H9 (cell line): ENCODE results near the gene RBFOX1. TPM values are rescaled to one million over a fixed set of nuclear protein-coding genes. Genes with fewer than 3 reads are reported as not detected.

Source experiments
- DNase-seq: peaks from one replicate; pipeline ENCODE4 v3.0.0-alpha.2; 2017
- H2AFZ ChIP-seq: one replicate; pipeline ENCODE4 v1.6.1; 2013; ENCODE audit warnings: mild to moderate bottlenecking, low read length, control low read depth, moderate library complexity
- H2AK5ac ChIP-seq: 2 replicates; pipeline ENCODE4 v1.6.1; 2013; ENCODE audit warnings: low read length, control low read depth, mixed read lengths; ENCODE audit not compliant: insufficient read length
- H2BK120ac ChIP-seq: one replicate; pipeline ENCODE4 v1.6.1; 2013; ENCODE audit warnings: low read depth, mild to moderate bottlenecking, low read length, control low read depth, inconsistent platforms; ENCODE audit not compliant: poor library complexity, severe bottlenecking
- H2BK12ac ChIP-seq: 2 replicates; pipeline ENCODE4 v1.6.1; 2013; ENCODE audit warnings: low read length, control low read depth, mixed read lengths, low read depth; ENCODE audit not compliant: insufficient read length
- H2BK15ac ChIP-seq: 2 replicates; pipeline ENCODE4 v1.6.1; 2013; ENCODE audit warnings: low read depth, low read length, control low read depth
- H2BK20ac ChIP-seq: one replicate; pipeline ENCODE4 v1.6.1; 2013; ENCODE audit warnings: low read depth, mild to moderate bottlenecking, low read length, control low read depth, inconsistent platforms; ENCODE audit not compliant: poor library complexity, severe bottlenecking
- H2BK5ac ChIP-seq: 2 replicates; pipeline ENCODE4 v1.6.1; 2013; ENCODE audit warnings: low read length, control low read depth, mixed read lengths; ENCODE audit not compliant: insufficient read length
- H3K14ac ChIP-seq: 2 replicates; pipeline ENCODE4 v1.6.1; 2013; ENCODE audit warnings: low read length, control low read depth; ENCODE audit not compliant: insufficient read depth
- H3K18ac ChIP-seq: 2 replicates; pipeline ENCODE4 v1.6.1; 2013; ENCODE audit warnings: low read depth, mild to moderate bottlenecking, mixed read lengths, low read length, control low read depth; ENCODE audit not compliant: insufficient read length
- H3K23ac ChIP-seq: 2 replicates; pipeline ENCODE4 v1.6.1; 2013; ENCODE audit warnings: low read length, control low read depth, mixed read lengths, low read depth; ENCODE audit not compliant: insufficient read length
- H3K23me2 ChIP-seq: 2 replicates; pipeline ENCODE4 v1.6.1; 2013; ENCODE audit warnings: low read depth, mild to moderate bottlenecking, mixed read lengths, low read length, control low read depth; ENCODE audit not compliant: insufficient read length, poor library complexity, severe bottlenecking
- H3K27ac ChIP-seq: 2 replicates; pipeline ENCODE4 v1.5.1; 2013; ENCODE audit warnings: low read length, control low read depth, mixed read lengths, low read depth; ENCODE audit not compliant: insufficient read length
- H3K27me3 ChIP-seq: 2 replicates; pipeline ENCODE4 v1.6.1; 2013; ENCODE audit warnings: low read length, control low read depth, inconsistent platforms; ENCODE audit not compliant: insufficient read depth
- H3K4ac ChIP-seq: 2 replicates; pipeline ENCODE4 v1.6.1; 2013; ENCODE audit warnings: low read depth, mild to moderate bottlenecking, control low read depth, inconsistent platforms, low read length, moderate library complexity
- H3K4me1 ChIP-seq: 2 replicates; pipeline ENCODE4 v1.6.1; 2013; ENCODE audit warnings: low read length, control low read depth, inconsistent platforms; ENCODE audit not compliant: insufficient read depth
- H3K4me2 ChIP-seq: 2 replicates; pipeline ENCODE4 v1.6.1; 2013; ENCODE audit warnings: low read length, control low read depth, mixed read lengths; ENCODE audit not compliant: insufficient read length, insufficient read depth
- H3K56ac ChIP-seq: 2 replicates; pipeline ENCODE4 v1.6.1; 2013; ENCODE audit warnings: low read depth, mild to moderate bottlenecking, mixed read lengths, low read length, control low read depth; ENCODE audit not compliant: insufficient read length
- H3K79me1 ChIP-seq: 2 replicates; pipeline ENCODE4 v1.6.1; 2013; ENCODE audit warnings: low read depth, mild to moderate bottlenecking, moderate library complexity, low read length, control low read depth, inconsistent platforms; ENCODE audit not compliant: insufficient read depth, poor library complexity, severe bottlenecking
- H3K79me2 ChIP-seq: 2 replicates; pipeline ENCODE4 v1.6.1; 2013; ENCODE audit warnings: low read length, control low read depth, inconsistent platforms; ENCODE audit not compliant: insufficient read depth
- H3K9ac ChIP-seq: 2 replicates; pipeline ENCODE4 v1.6.1; 2013; ENCODE audit warnings: low read length, control low read depth, mixed read lengths; ENCODE audit not compliant: insufficient read length; ENCODE audit errors: extremely low read depth
- H3K9me3 ChIP-seq: one replicate; pipeline ENCODE4 v1.6.1; 2013; ENCODE audit warnings: low read depth, low read length, inconsistent platforms; ENCODE audit not compliant: control insufficient read depth
- H3T11ph ChIP-seq: one replicate; pipeline ENCODE4 v1.6.1; 2013; ENCODE audit warnings: mild to moderate bottlenecking, low read length, control low read depth, inconsistent platforms
- H4K20me1 ChIP-seq: one replicate; pipeline ENCODE4 v1.6.1; 2013; ENCODE audit not compliant: control insufficient read depth, insufficient read length, insufficient read depth
- H4K5ac ChIP-seq: 2 replicates; pipeline ENCODE4 v1.6.1; 2013; ENCODE audit warnings: low read depth, mild to moderate bottlenecking, mixed read lengths, low read length, control low read depth; ENCODE audit not compliant: insufficient read length
- H4K8ac ChIP-seq: replicated peaks from 2 replicates; pipeline ENCODE4 v1.6.1; 2013; ENCODE audit warnings: low read length, control low read depth, mixed read lengths, low read depth; ENCODE audit not compliant: insufficient read length
- H4K91ac ChIP-seq: 2 replicates; pipeline ENCODE4 v1.6.1; 2013; ENCODE audit warnings: low read depth, mild to moderate bottlenecking, moderate library complexity, mixed read lengths, low read length, control low read depth; ENCODE audit not compliant: insufficient read length
- H3K27ac Mint-ChIP-seq, 3 experiments: 2 replicates in 2 of 3; 3 replicates in 1 of 3; pipeline ENCODE4 v1.8.0; 2020 to 2021; ENCODE audit warnings: mixed read lengths in 3 of 3, mild to moderate bottlenecking in 1 of 3, moderate library complexity in 1 of 3
- H3K27me3 Mint-ChIP-seq: 2 replicates; pipeline ENCODE4 v1.8.0; 2021; ENCODE audit warnings: low read depth, mild to moderate bottlenecking, moderate library complexity, mixed read lengths
- H3K36me3 Mint-ChIP-seq, 3 experiments: 2 replicates in 2 of 3; 3 replicates in 1 of 3; pipeline ENCODE4 v1.8.0; 2020 to 2021; ENCODE audit warnings: low read depth in 3 of 3, mixed read lengths in 3 of 3; ENCODE audit not compliant: insufficient read depth in 1 of 3
- H3K4me1 Mint-ChIP-seq, 2 experiments: 2 replicates each; pipeline ENCODE4 v1.8.0; 2020; ENCODE audit warnings: mixed read lengths in 2 of 2
- H3K4me3 Mint-ChIP-seq, 2 experiments: 2 replicates in 1 of 2; 3 replicates in 1 of 2; pipeline ENCODE4 v1.8.0; 2020 to 2021; ENCODE audit warnings: mild to moderate bottlenecking in 2 of 2, mixed read lengths in 2 of 2, moderate library complexity in 1 of 2
- H3K9me3 Mint-ChIP-seq, 2 experiments: 2 replicates in 1 of 2; 3 replicates in 1 of 2; pipeline ENCODE4 v1.8.0; 2020; ENCODE audit warnings: mild to moderate bottlenecking in 2 of 2, mixed read lengths in 2 of 2, moderate library complexity in 1 of 2
- WGBS: extraction: QIAGEN DNeasy Blood & Tissue Kit; methylation state at CpG from one replicate; pipeline ENCODE4 v1.1.7; 2013; ENCODE audit warnings: missing lambda C conversion rate, low lambda C conversion rate, mixed read lengths; ENCODE audit not compliant: insufficient read length; ENCODE audit errors: extremely low coverage; 5-methylcytosine and 5-hydroxymethylcytosine counted together
- total RNA-seq: library from RNA; stranded (reverse); gene quantifications from 2 replicates; pipeline ENCODE4 v1.2.1, GENCODE V29; 2021
- TF ChIP-seq, protein P1 (sequence below): fragments of 200-600 bp; sonication (generic); conservative IDR thresholded peaks from 3 replicates; pipeline ENCODE4 v1.8.0; 2021; ENCODE audit warnings: antibody characterized with exemption, mild to moderate bottlenecking

RBFOX1 gene
- total RNA-seq, 1 experiment from 2014 or later = 2.0 TPM

DNA sequence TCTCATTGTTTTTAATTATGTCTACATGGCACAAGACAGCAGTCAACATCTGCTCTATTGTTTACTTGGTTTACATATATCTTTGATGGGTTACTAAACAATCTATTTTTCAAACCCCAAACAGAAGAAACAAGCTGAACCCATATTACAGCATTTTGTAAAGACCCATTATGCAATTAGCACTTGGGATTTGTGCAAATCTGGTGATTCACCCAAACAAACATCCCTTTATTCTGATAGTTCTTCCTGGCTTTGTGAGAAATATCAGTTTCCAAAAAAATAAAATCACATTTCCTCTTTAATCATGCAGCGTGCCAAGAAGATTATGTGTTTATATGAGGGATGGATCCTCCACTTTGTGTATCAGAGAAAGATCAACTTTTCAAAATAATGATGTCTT lies 16.8 kb upstream of the RBFOX1 start:
- H3K27me3 ChIP-seq = no peaks in the 10 kb centered on the region
- H3K27me3 Mint-ChIP-seq = peaks cover 4% of the 10 kb centered on the region; the same call in 1 of the 2 replicates
- peaks cover 0 to 10% of the 10 kb centered on the region in 2 experiments; a peak in 3 of 4 replicates for H3K4me1 Mint-ChIP-seq
- no peak overlapping the region for H3K56ac ChIP-seq
- H2AFZ ChIP-seq = no peak overlapping the region
- H3K9ac ChIP-seq = no peak overlapping the region
- no peak overlapping the region for H3K23ac ChIP-seq
- no peak overlapping the region for H2BK12ac ChIP-seq
- no peak overlapping the region for H4K8ac ChIP-seq
- no peak for DNase-seq
- H3K14ac ChIP-seq = no peak overlapping the region
- no peaks in the 10 kb centered on the region for H3K23me2 ChIP-seq
- no CpG with 5 or more reads among the region's 1 CpG for WGBS
- no peaks in the 10 kb centered on the region for H3K36me3 Mint-ChIP-seq
- H2BK20ac ChIP-seq = no peak overlapping the region
- H3T11ph ChIP-seq = no peak overlapping the region
- H3K4me2 ChIP-seq = no peak overlapping the region
- no peak overlapping the region for H3K27ac Mint-ChIP-seq
- no peaks in the 10 kb centered on the region for H3K9me3 ChIP-seq
- TF ChIP-seq, protein P1, sequence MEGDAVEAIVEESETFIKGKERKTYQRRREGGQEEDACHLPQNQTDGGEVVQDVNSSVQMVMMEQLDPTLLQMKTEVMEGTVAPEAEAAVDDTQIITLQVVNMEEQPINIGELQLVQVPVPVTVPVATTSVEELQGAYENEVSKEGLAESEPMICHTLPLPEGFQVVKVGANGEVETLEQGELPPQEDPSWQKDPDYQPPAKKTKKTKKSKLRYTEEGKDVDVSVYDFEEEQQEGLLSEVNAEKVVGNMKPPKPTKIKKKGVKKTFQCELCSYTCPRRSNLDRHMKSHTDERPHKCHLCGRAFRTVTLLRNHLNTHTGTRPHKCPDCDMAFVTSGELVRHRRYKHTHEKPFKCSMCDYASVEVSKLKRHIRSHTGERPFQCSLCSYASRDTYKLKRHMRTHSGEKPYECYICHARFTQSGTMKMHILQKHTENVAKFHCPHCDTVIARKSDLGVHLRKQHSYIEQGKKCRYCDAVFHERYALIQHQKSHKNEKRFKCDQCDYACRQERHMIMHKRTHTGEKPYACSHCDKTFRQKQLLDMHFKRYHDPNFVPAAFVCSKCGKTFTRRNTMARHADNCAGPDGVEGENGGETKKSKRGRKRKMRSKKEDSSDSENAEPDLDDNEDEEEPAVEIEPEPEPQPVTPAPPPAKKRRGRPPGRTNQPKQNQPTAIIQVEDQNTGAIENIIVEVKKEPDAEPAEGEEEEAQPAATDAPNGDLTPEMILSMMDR = no peak
- no peak overlapping the region for H3K4ac ChIP-seq
- no peak overlapping the region for H4K5ac ChIP-seq
- no peaks in the 10 kb centered on the region for H3K79me1 ChIP-seq
- H2BK120ac ChIP-seq = no peak overlapping the region
- H3K27ac ChIP-seq = no peak overlapping the region
- no peak overlapping the region for H2AK5ac ChIP-seq
- no peaks in the 10 kb centered on the region for H3K79me2 ChIP-seq
- H3K4me1 ChIP-seq = no peaks in the 10 kb centered on the region
- H2BK15ac ChIP-seq = no peak overlapping the region
- no peak overlapping the region for H3K4me3 Mint-ChIP-seq
- no peaks in the 10 kb centered on the region for H4K20me1 ChIP-seq
- H3K18ac ChIP-seq = no peak overlapping the region
- no peaks in the 10 kb centered on the region for H3K9me3 Mint-ChIP-seq
- H2BK5ac ChIP-seq = no peak overlapping the region
- H4K91ac ChIP-seq = no peak overlapping the region
